ENCODE measurements around the gene SH3PXD2B.
"Not testable (repeated sequence)": the region's sequence is repeated elsewhere in the genome, so short reads cannot be mapped to it uniquely, and the experiment has no call there.

- not testable (repeated sequence) for TF ChIP-seq POLR2A, CTCF (IDR thresholded peaks at IDR 0.05)
Observed at GRCh38 chr5:172352526-172352925, 101.8 kb downstream of the SH3PXD2B start.

Measured in vagina (tissue), 2 donors.